NCI-H1694 treated with DMSO at 0.1 percent for 48 hours (cell line): Measurements from ENCODE around the gene USP6NL.
A peak's percentile ranks its signal among the peaks of the same experiment; 100 is the strongest.
"Not testable (repeated sequence)": the region's sequence is repeated elsewhere in the genome, so short reads cannot be mapped to it uniquely, and the experiment has no call there.

Experiments used
- DNase-seq: peaks from one replicate; lab custom pipeline; 2025; lab: John Stamatoyannopoulos, UW

Gene USP6NL

DNA sequence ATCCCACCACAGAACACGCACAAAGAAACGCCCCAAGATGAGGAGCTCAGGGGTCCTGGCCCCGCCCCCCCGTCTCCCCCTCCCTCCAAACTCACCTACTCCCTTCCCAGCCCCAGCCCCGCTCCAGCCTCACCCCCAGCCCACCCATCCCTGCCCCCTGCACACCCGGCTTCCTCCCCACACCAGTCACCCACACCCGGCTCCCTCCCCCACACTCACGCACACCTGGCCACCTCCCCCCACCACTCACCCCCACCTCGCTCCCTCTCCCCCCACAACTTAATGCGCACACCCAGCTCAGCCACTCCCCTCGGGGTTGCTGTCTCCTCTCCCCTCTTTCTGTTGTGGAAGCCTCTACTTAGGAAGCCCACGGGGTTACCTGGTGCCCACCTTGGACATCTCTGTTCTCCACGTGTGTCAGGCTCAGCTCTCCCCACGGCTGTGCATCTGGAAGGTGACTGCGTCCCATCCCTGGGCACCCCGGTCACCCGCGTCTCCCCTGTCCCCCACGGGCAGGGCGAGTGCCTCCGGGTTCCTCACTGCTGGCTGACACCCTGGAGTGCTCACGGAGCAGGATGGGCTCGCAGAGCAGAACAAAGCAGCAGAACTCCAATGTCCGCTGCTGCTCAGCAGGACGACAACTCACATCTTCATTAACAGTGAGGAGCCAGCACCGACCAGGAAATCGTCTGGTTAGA, 166.8 kb downstream of the USP6NL start:
- no peak for DNase-seq

DNA sequence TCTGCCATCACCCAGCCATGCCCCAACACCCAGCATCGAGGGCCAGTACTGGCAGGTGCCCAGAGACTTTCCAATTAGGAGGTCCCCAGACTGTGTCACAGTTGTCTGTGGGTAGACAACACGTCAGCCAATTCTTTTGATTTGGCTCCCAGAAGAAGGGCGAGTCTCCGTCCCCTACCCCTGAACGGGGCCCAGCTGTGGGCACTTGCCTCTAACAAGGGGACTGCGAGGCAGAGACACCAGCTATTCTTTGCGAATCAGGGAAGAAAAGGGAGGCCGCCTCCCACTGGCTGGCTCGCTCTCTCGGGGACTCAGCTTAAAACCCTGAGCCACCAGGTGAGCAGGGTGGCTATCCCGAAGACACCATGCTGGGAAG, 167.3 kb downstream of the USP6NL start:
- no peak for DNase-seq

GRCh38 chr10:11443468-11444154, 167.8 kb downstream of the USP6NL start:
- DNase-seq: no peak

DNA sequence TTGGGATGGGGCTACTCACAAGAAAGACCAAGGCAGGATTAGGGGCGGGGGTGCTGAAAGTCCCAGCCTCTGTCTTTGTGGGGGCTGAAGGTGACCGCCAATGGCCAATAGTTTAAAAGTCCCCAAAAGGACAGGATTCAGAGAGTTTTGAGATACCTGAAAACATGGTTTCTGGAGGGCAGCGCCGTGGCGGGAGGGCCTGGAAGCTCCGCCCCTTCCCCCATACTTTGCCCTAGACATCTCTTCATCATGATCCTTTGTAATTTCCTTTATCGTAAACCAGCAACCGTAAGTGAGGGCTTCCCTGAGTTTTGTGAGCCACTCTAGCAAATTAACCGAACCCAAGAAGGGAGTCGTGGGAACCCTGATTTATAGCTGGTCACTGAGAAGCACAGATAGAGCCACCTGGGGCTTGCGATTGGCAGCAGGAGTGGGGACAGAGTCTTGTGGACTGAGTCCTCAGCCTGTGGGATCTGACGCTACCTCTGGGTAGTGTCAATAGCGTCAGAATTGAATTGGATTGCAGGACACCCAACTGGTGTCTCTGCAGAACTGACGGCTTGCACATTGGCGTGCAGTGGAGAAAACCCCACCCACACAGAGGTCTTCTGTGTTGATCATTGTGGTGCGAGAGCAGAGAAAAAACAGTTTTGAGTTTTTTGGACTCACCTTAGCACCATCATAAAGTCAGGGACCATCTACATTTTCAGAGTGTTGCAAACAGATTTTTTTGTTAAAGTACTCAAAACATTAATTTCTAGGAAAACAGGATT, 169.3 kb downstream of the USP6NL start:
- DNase-seq: no peak

DNA sequence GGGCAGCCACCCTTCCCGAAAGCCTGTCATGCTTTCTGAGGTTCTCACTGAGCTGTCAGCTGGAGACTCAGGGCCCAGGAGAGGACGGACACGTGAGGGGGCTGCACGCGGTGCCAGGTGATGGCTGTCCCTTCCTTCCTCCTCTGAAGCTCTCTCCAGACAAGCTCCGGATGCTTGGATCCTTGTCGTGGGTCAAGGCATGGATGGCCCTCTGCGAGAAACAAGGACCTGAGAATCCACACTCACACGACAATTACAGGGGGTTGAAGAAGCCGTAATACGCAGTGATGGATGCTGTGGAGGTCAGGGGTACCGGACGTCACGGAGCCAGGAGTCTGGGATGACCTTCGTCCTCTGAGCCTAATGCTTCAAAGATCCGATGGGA, 170.3 kb downstream of the USP6NL start:
- DNase-seq: no peak

GRCh38 chr10:11440250-11441150, 170.9 kb downstream of the USP6NL start:
- no peak for DNase-seq

- no peak for DNase-seq
These were observed 171.9 kb downstream of the USP6NL start for GRCh38 chr10:11439523-11440053.

- DNase-seq: no peak
These were observed 173.9 kb downstream of the USP6NL start for GRCh38 chr10:11437391-11438142.

- not testable (repeated sequence) for DNase-seq
These were observed 175.0 kb downstream of the USP6NL start for GRCh38 chr10:11436445-11436844.

- DNase-seq: no peak
These were observed 175.9 kb downstream of the USP6NL start for GRCh38 chr10:11435581-11435981.

- DNase-seq: no peak
These were observed 177.1 kb downstream of the USP6NL start for GRCh38 chr10:11434324-11434723.

DNA sequence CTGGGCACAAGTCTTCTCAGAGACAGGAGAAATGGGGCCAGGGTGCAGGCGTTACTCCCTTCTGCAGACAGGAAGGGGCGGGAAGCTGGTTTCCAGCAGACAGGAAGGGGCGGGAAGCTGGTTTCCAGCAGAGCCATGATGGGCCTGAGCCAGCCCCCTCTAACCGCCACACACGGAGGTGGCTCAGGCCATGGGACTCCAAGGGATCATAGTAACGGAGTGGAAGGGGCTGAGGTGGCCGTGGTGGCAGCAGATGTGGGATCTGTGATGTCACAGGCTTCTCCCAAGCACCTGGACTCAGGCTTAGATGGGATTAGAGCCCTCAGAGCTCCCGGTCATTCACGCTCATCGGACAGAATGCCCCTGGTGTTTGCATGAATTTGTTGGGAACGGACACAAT, 177.8 kb downstream of the USP6NL start:
- no peak for DNase-seq

- DNase-seq: no peak
These were observed 180.3 kb downstream of the USP6NL start for GRCh38 chr10:11431216-11431555.

GRCh38 chr10:11430421-11431215, 180.8 kb downstream of the USP6NL start:
- DNase-seq: no peak

DNA sequence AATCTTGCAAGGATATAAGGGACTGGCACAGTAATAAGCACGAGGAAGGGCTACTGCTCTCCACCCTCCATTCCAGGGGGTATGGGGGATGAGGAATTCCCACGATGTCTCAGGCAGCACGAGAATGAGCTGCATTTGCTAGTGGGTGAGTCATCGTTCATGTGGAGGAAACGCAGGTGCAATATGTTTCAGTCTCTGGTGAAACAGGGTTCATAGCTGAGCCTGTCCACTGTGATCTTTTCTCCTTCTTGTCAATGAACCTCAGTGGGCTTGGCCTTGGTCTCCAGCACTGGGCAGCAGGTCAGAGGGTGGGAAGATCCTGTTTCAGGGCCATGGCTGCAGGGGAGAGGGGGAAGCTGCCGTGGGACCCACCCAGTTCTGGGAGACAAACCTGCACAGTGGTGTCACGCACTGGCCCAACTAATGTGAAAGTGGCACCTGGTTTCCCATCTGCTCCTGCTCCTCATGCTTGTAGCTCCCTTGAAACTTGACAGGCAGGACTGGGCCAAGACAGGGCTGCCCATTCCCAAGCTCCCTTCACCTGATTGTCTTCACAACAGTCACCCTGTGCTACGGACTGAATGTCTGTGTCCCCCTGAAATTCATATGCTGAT, 181.9 kb downstream of the USP6NL start:
- no peak for DNase-seq

GRCh38 chr10:11425676-11426075, 185.8 kb downstream of the USP6NL start:
- DNase-seq: no peak

DNA sequence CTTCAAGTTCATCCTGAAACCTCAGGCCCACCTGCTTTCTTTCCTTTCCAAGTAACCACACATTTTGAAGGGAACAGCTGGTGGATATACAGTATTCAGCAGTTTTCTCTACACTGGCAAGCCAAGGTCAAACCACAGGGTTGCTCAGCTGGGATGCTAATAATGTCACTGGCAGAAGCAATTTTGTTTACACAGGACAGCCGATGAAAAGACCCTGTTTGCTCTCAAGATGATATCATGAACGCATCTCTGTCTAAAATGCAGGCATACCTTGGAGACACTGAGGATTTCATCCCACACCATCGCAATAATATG, 186.2 kb downstream of the USP6NL start:
- DNase-seq: no peak

- peak; percentile 15 for DNase-seq
These were observed 186.8 kb downstream of the USP6NL start for GRCh38 chr10:11424456-11425295.

DNA sequence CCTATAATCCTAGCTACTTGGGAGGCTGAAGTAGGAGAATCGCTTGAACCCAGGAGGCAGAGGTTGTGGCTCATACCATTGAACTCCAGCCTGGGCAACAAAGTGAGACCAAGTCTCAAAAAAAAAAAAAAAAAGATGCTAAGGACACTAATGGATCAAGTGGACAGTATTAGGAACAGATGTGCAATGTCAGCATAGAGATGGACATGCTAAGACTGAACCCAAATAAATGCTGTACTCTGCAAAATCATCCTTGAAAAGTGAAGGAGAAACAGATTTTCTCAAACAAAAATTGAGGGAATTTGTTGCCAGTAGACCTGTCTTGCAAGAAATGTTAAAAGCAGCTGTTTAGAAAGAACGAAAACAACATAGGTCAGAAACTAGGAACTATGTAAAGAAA, 194.5 kb downstream of the USP6NL start:
- no peak for DNase-seq
